IMR-90 (cell line): Measurements from ENCODE around the gene RRP8. TPM values are rescaled to one million over a fixed set of nuclear protein-coding genes. Genes with fewer than 3 reads are reported as not detected.

Source experiments
- ATAC-seq: fragments of 200-7000 bp; cut with Tn5 transposase; 2 replicates; pipeline ENCODE4 v1.9.1; 2020; ENCODE audit warnings: low read depth, mild to moderate bottlenecking, moderate library complexity
- BruUV-seq: library from RNA; stranded (reverse); fragments of 400-500 nt; replicated peaks from 2 replicates; lab custom pipeline; 2021; lab: Mats Ljungman, UMichigan
- CTCF ChIA-PET: fragments of 300-600 bp; formaldehyde crosslinking; extraction: SDS; loops from one replicate; lab custom pipeline; 2021; ENCODE audit warnings: antibody characterized with exemption; lab: Yijun Ruan, JAX
- POLR2A ChIA-PET: fragments of 300-600 bp; sonication (Branson Sonifier 250); formaldehyde crosslinking; loops from one replicate; lab custom pipeline; 2022; ENCODE audit warnings: antibody characterized with exemption; ENCODE audit not compliant: unreplicated experiment; lab: Charles Lee
- DNase-seq: peaks from one replicate; pipeline ENCODE4 v3.0.0; 2013
- H2AFZ ChIP-seq: replicated peaks from 2 replicates; pipeline ENCODE3; 2013; ENCODE audit warnings: low read length, mild to moderate bottlenecking; ENCODE audit not compliant: poor library complexity
- H2AK5ac ChIP-seq: 2 replicates; pipeline ENCODE4 v1.6.1; 2013; ENCODE audit warnings: low read depth, low read length, inconsistent platforms
- H2AK9ac ChIP-seq: replicated peaks from 2 replicates; pipeline ENCODE3; 2013; ENCODE audit warnings: mild to moderate bottlenecking, low read depth, low read length, moderate library complexity; ENCODE audit not compliant: poor library complexity
- H2BK120ac ChIP-seq: 2 replicates; pipeline ENCODE4 v1.6.1; 2013; ENCODE audit warnings: low read depth, low read length, inconsistent platforms
- H2BK15ac ChIP-seq: 3 replicates; pipeline ENCODE4 v1.6.1; 2013; ENCODE audit warnings: low read depth, low read length, inconsistent platforms
- H2BK20ac ChIP-seq: 2 replicates; pipeline ENCODE4 v1.6.1; 2013; ENCODE audit warnings: low read depth, mild to moderate bottlenecking, inconsistent platforms, low read length, moderate library complexity
- H2BK5ac ChIP-seq: 2 replicates; pipeline ENCODE4 v1.6.1; 2013; ENCODE audit warnings: mild to moderate bottlenecking, low read depth, low read length, inconsistent platforms; ENCODE audit not compliant: poor library complexity, severe bottlenecking
- H3K14ac ChIP-seq: replicated peaks from 2 replicates; pipeline ENCODE4 v1.6.1; 2013; ENCODE audit warnings: low read depth, low read length, inconsistent platforms
- H3K18ac ChIP-seq: 2 replicates; pipeline ENCODE4 v1.6.1; 2013; ENCODE audit warnings: low read depth, low read length, control low read depth
- H3K23ac ChIP-seq: 2 replicates; pipeline ENCODE4 v1.6.1; 2013; ENCODE audit warnings: low read depth, low read length, inconsistent platforms
- H3K27ac ChIP-seq: 2 replicates; pipeline ENCODE4 v1.5.1; 2013; ENCODE audit warnings: mild to moderate bottlenecking, control low read depth, low read length; ENCODE audit not compliant: insufficient read depth
- H3K27me3 ChIP-seq: 2 replicates; pipeline ENCODE4 v1.6.1; 2013; ENCODE audit warnings: low read length; ENCODE audit not compliant: control insufficient read depth, insufficient read depth
- H3K36me3 ChIP-seq: 2 replicates; pipeline ENCODE4 v1.6.1; 2013; ENCODE audit warnings: low read length, mixed read lengths; ENCODE audit not compliant: control insufficient read depth, insufficient read depth
- H3K4ac ChIP-seq: 2 replicates; pipeline ENCODE4 v1.6.1; 2013; ENCODE audit warnings: low read depth, low read length, inconsistent platforms
- H3K4me1 ChIP-seq: 2 replicates; pipeline ENCODE4 v1.6.1; 2013; ENCODE audit warnings: low read length, mixed read lengths; ENCODE audit not compliant: control insufficient read depth, insufficient read depth
- H3K4me2 ChIP-seq: 2 replicates; pipeline ENCODE4 v1.6.1; 2013; ENCODE audit warnings: low read depth, mild to moderate bottlenecking, control low read depth, low read length, moderate library complexity
- H3K4me3 ChIP-seq: 2 replicates; pipeline ENCODE4 v1.5.1; 2013; ENCODE audit warnings: low read depth, mild to moderate bottlenecking, control low read depth, low read length, moderate library complexity; ENCODE audit not compliant: insufficient read depth
- H3K56ac ChIP-seq: 2 replicates; pipeline ENCODE4 v1.6.1; 2013; ENCODE audit warnings: low read length, inconsistent platforms; ENCODE audit not compliant: insufficient read depth; ENCODE audit errors: extremely low read depth
- H3K79me1 ChIP-seq, 2 experiments: 2 replicates each; pipeline ENCODE4 v1.6.1; 2013; ENCODE audit warnings: low read length in 2 of 2, inconsistent platforms in 1 of 2, low read depth in 1 of 2
- H3K9ac ChIP-seq: 2 replicates; pipeline ENCODE4 v1.6.1; 2013; ENCODE audit warnings: low read depth, low read length, control low read depth
- H3K9me1 ChIP-seq: 2 replicates; pipeline ENCODE4 v1.6.1; 2013; ENCODE audit warnings: low read length, inconsistent platforms; ENCODE audit not compliant: insufficient read depth
- H3K9me3 ChIP-seq: 2 replicates; pipeline ENCODE4 v1.6.1; 2013; ENCODE audit warnings: low read length; ENCODE audit not compliant: control insufficient read depth, insufficient read depth
- H4K20me1 ChIP-seq: 2 replicates; pipeline ENCODE4 v1.6.1; 2013; ENCODE audit warnings: low read length, inconsistent platforms; ENCODE audit not compliant: insufficient read depth
- H4K5ac ChIP-seq: 2 replicates; pipeline ENCODE4 v1.6.1; 2013; ENCODE audit warnings: mild to moderate bottlenecking, low read depth, low read length, control low read depth
- H4K8ac ChIP-seq, 2 experiments: 2 replicates each; pipeline ENCODE4 v1.6.1; 2013; ENCODE audit warnings: low read depth in 2 of 2, low read length in 2 of 2, control low read depth in 1 of 2, inconsistent platforms in 1 of 2
- H4K91ac ChIP-seq: 2 replicates; pipeline ENCODE4 v1.6.1; 2013; ENCODE audit warnings: low read depth, low read length, inconsistent platforms; ENCODE audit not compliant: insufficient read depth
- CEBPB ChIP-seq: IDR thresholded peaks from 2 replicates; pipeline ENCODE4 v1.6.1; 2012; ENCODE audit warnings: low read depth, low read length, improper control_type of control experiment
- CHD1 ChIP-seq: IDR thresholded peaks from 2 replicates; pipeline ENCODE4 v1.6.1; 2012; ENCODE audit warnings: low read depth, low read length, improper control_type of control experiment
- FOS ChIP-seq: fragments of 150-350 bp; IDR thresholded peaks from 2 replicates; pipeline ENCODE4 v1.6.1; 2016; ENCODE audit warnings: low read depth, low read length
- MAZ ChIP-seq: IDR thresholded peaks from 2 replicates; pipeline ENCODE4 v1.6.1; 2012; ENCODE audit warnings: low read depth, mild to moderate bottlenecking, low read length, improper control_type of control experiment, moderate library complexity, borderline replicate concordance
- MXI1 ChIP-seq: IDR thresholded peaks from 2 replicates; pipeline ENCODE4 v1.6.1; 2012; ENCODE audit warnings: low read depth, mild to moderate bottlenecking, low read length, moderate library complexity, borderline replicate concordance
- NFE2L2 ChIP-seq: fragments of 150-350 bp; IDR thresholded peaks from 2 replicates; pipeline ENCODE4 v1.6.1; 2016; ENCODE audit warnings: low read depth, mild to moderate bottlenecking, low read length
- RFX5 ChIP-seq: IDR thresholded peaks from 2 replicates; pipeline ENCODE4 v1.8.0; 2012; ENCODE audit warnings: low read depth, mild to moderate bottlenecking, low read length, moderate library complexity
- SMC3 ChIP-seq: fragments of 150-350 bp; IDR thresholded peaks from 2 replicates; pipeline ENCODE4 v1.6.1; 2016; ENCODE audit warnings: low read depth, mild to moderate bottlenecking, antibody characterized with exemption, low read length, moderate library complexity
- WGBS, 2 experiments: methylation state at CpG; one replicate each; pipeline versions ENCODE4 v1.1.5 to v1.1.7; 2013; ENCODE audit warnings: missing lambda C conversion rate in 2 of 2; ENCODE audit not compliant: insufficient read length in 1 of 2; ENCODE audit errors: extremely low coverage in 2 of 2; 5-methylcytosine and 5-hydroxymethylcytosine counted together
- dilution Hi-C: fragments of 300-500 bp; cut with HindIII; formaldehyde crosslinking; loops from one replicate; pipeline ENCODE4 v1.14.3; 2018; ENCODE audit warnings: low sequenced_read_pairs; ENCODE audit not compliant: unreplicated experiment
- in situ Hi-C: fragments of 300-500 bp; cut with MboI; formaldehyde crosslinking; loops from 3 replicates; pipeline ENCODE4 v1.14.3; 2019; ENCODE audit warnings: low sequenced_read_pairs, inconsistent platforms, mixed read lengths
- intact Hi-C: fragments of 100-400 bp; cut with micrococcal nuclease; formaldehyde crosslinking; loops from 2 replicates; pipeline ENCODE4 v1.10.0; 2022
- polyA plus RNA-seq, 3 experiments: library from polyadenylated mRNA; depleted of rRNA; stranded (reverse); fragments of >200 nt; gene quantifications; 2 replicates each; pipeline ENCODE4 v1.2.3, GENCODE V29; 2012; ENCODE audit warnings: low replicate concordance in 1 of 3
- total RNA-seq: library from RNA; depleted of rRNA; stranded (reverse); fragments of >200 nt; gene quantifications from 2 replicates; pipeline ENCODE4 v1.2.3, GENCODE V29; 2012
- TF ChIP-seq, protein P1 (sequence below): fragments of 150-350 bp; IDR thresholded peaks from 2 replicates; pipeline ENCODE4 v1.6.1; 2016; ENCODE audit warnings: low read depth, mild to moderate bottlenecking, low read length, moderate library complexity, borderline replicate concordance
- TF ChIP-seq, protein P2 (sequence below): conservative IDR thresholded peaks from 2 replicates; pipeline ENCODE4 v1.5.1; 2012; ENCODE audit warnings: mild to moderate bottlenecking, low read depth, low read length, improper control_type of control experiment
- TF ChIP-seq, protein P3 (sequence below): fragments of 150-350 bp; IDR thresholded peaks from 2 replicates; pipeline ENCODE4 v1.6.1; 2017; ENCODE audit warnings: mild to moderate bottlenecking, antibody characterized with exemption, low read length, low read depth

RRP8 gene
- total and polyA plus RNA-seq, 2 of the 4 experiments (the other 2 are of a cell fraction): 10.8 to 11.5 TPM

DNA sequence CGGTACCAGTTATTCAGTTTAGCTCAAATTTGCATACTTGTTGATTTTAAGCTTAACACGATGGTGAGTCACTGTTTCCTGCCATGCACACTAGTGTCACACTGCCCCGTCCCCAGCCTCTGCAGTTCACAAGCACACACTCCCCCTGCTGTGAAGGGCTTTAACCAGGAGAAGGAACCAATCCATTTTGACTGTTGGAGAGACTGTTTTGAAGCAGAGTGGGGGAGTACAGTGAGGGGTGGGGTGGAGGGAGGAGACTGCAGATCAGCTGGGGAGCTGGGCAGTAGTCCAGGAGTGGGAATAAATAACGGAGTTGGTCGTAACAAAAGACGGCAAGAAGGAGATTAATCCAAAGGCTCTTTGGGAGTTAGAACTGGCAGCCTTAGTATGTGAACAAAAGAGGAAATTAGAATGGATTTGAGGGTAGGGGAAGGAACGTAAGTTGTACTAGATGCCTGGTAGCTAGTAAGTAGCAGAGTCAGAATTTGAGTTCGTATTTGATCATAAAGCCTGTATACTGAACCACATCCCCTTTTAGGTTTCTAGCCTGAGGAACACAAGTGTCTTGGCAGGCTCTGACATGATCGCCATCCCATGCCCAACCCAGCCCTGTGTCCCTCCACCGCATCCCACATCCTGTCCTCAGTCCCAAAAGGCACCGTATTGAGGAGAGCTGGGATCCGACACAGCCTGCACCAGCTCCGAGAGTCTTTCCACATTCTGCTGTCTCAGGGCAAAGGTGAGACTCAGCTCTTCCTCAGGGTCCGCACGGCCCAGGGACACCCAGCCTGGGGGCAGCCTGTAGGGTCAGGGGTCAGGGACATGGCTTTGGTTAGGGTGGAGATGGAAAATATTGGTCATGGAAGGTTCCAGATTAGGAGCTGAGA lies 14.9 kb upstream of the RRP8 start:
- H3K9me1 ChIP-seq: peaks cover 19% of the 10 kb centered on the region
- peak overlapping the region; percentile 97 for H2AK9ac ChIP-seq
- H3K27ac ChIP-seq: peak overlapping the region; percentile 81
- peak overlapping the region; percentile 66; the same call in 2 of the 3 replicates for H2BK15ac ChIP-seq
- ATAC-seq (peak; percentile 79), DNase-seq (peak; percentile 90)
- peak overlapping the region; percentile 65 for H2BK120ac ChIP-seq
- H4K91ac ChIP-seq: peak overlapping the region; percentile 71
- peak overlapping the region; percentile 72 for H3K56ac ChIP-seq
- peak overlapping the region; percentile 90 for H3K23ac ChIP-seq
- WGBS, 2 experiments: 0% methylated on average over 4 of the region's 15 CpGs; no CpG with 5 or more reads in 1 of the 2 experiments
- H2BK20ac ChIP-seq: peak overlapping the region; percentile 36
- CTCF ChIA-PET: interaction anchor here (0.6 to 2.4 kb wide), 11 partner anchors 14 to 239 kb away, joined by 3 to 17 read pairs (median 4); partner anchors contain the start of gene MRPL17
- in situ Hi-C loops: loop anchor here (5.0 kb wide), 1 partner anchor 64 kb away; the partner anchor contains the start of gene MRPL17
- peak overlapping the region; percentile 97 for H2AFZ ChIP-seq
- H3K9ac ChIP-seq: peak overlapping the region; percentile 90
- peak overlapping the region; percentile 74 for H2BK5ac ChIP-seq
- peak overlapping the region; percentile 95 for H3K14ac ChIP-seq
- dilution Hi-C loops: no loop called here
- peak overlapping the region; percentile 91 for H3K4me2 ChIP-seq
- peak overlapping the region; percentile 94 for H3K4ac ChIP-seq
- peak overlapping the region; percentile 43 for H3K18ac ChIP-seq
- peak overlapping the region; percentile 93 for H2AK5ac ChIP-seq
- H4K8ac ChIP-seq: peak overlapping the region; percentile 78 to 79
- H3K27me3 ChIP-seq: no peaks in the 10 kb centered on the region
- intact Hi-C loops: loop anchor here (1.0 to 5.0 kb wide), 2 partner anchors 65 to 139 kb away; partner anchors contain the start of gene MRPL17
- H3K36me3 ChIP-seq: peaks cover 24% of the 10 kb centered on the region; the same call in 1 of the 2 replicates
- H4K5ac ChIP-seq: peak overlapping the region; percentile 73
- no peaks in the 10 kb centered on the region for H3K9me3 ChIP-seq
- peaks cover 9 to 49% of the 10 kb centered on the region in 2 experiments for H3K79me1 ChIP-seq
- POLR2A ChIA-PET: interaction anchor here (0.8 to 1.6 kb wide), 3 partner anchors 10 to 65 kb away, joined by 3 to 4 read pairs (median 4); partner anchors contain the start of gene MRPL17
- peaks cover 7% of the 10 kb centered on the region for H3K4me1 ChIP-seq
- H4K20me1 ChIP-seq: peaks cover 9% of the 10 kb centered on the region; the same call in 1 of the 2 replicates
- peak overlapping the region; percentile 75 for H3K4me3 ChIP-seq
- BruUV-seq: no TSS peak
- peak; percentile 87; the same call in 1 of the 2 replicates for TF ChIP-seq MAZ
- TF ChIP-seq NFE2L2: no peak
- TF ChIP-seq, protein P1, sequence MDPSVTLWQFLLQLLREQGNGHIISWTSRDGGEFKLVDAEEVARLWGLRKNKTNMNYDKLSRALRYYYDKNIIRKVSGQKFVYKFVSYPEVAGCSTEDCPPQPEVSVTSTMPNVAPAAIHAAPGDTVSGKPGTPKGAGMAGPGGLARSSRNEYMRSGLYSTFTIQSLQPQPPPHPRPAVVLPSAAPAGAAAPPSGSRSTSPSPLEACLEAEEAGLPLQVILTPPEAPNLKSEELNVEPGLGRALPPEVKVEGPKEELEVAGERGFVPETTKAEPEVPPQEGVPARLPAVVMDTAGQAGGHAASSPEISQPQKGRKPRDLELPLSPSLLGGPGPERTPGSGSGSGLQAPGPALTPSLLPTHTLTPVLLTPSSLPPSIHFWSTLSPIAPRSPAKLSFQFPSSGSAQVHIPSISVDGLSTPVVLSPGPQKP: no peak
- TF ChIP-seq FOS: peak; percentile 49; the same call in 1 of the 2 replicates
- TF ChIP-seq SMC3: peak; percentile 18; the same call in 1 of the 2 replicates
- no peak for TF ChIP-seq CEBPB
- TF ChIP-seq MXI1: peak; percentile 71
- TF ChIP-seq, protein P2, sequence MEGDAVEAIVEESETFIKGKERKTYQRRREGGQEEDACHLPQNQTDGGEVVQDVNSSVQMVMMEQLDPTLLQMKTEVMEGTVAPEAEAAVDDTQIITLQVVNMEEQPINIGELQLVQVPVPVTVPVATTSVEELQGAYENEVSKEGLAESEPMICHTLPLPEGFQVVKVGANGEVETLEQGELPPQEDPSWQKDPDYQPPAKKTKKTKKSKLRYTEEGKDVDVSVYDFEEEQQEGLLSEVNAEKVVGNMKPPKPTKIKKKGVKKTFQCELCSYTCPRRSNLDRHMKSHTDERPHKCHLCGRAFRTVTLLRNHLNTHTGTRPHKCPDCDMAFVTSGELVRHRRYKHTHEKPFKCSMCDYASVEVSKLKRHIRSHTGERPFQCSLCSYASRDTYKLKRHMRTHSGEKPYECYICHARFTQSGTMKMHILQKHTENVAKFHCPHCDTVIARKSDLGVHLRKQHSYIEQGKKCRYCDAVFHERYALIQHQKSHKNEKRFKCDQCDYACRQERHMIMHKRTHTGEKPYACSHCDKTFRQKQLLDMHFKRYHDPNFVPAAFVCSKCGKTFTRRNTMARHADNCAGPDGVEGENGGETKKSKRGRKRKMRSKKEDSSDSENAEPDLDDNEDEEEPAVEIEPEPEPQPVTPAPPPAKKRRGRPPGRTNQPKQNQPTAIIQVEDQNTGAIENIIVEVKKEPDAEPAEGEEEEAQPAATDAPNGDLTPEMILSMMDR: peak; percentile 28; the same call in 1 of the 2 replicates
- no peak for TF ChIP-seq CHD1
- TF ChIP-seq, protein P3, sequence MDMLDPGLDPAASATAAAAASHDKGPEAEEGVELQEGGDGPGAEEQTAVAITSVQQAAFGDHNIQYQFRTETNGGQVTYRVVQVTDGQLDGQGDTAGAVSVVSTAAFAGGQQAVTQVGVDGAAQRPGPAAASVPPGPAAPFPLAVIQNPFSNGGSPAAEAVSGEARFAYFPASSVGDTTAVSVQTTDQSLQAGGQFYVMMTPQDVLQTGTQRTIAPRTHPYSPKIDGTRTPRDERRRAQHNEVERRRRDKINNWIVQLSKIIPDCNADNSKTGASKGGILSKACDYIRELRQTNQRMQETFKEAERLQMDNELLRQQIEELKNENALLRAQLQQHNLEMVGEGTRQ: peak; percentile 28; the same call in 1 of the 2 replicates
- peak; percentile 63 for TF ChIP-seq RFX5
